Left lobe of liver (tissue), 2 donors: Measurements from ENCODE around the gene STXBP4. TPM values are rescaled to one million over a fixed set of nuclear protein-coding genes. Genes with fewer than 3 reads are reported as not detected.

Experiments used
- ATAC-seq: fragments of 200-7000 bp; cut with Tn5 transposase; one replicate; pipeline ENCODE4 v1.9.1; 2020; ENCODE audit warnings: mild to moderate bottlenecking, moderate library complexity
- DNase-seq: peaks from one replicate; pipeline ENCODE4 v3.0.0-alpha.2; 2020; ENCODE audit warnings: low spot score
- total RNA-seq: library from RNA; stranded (reverse); gene quantifications from one replicate; pipeline ENCODE4 v1.2.1, GENCODE V29; 2021
- donor health status: DM: no; HTN: no; CAD: no; lungs with moderate emphysema.
- donor health status: DM: no; HTN: yes; CAD: no.

STXBP4 gene
- total RNA-seq, 1 donor from 2014 or later: 2.8 TPM

- ATAC-seq (no peak), DNase-seq (no peak)
Measured at GRCh38 chr17:55110521-55110920, 142.0 kb downstream of the STXBP4 start.

- no peak for DNase-seq
- ATAC-seq: no peak
Measured at GRCh38 chr17:55114283-55114682, 145.7 kb downstream of the STXBP4 start.

GRCh38 chr17:55116440-55116914 lies 147.9 kb downstream of the STXBP4 start:
- peak; percentile 60 for ATAC-seq

GRCh38 chr17:55117164-55117563 lies 148.6 kb downstream of the STXBP4 start:
- no peak for ATAC-seq

More at GRCh38 chr17:55116440-55116914, 147.9 kb downstream of the STXBP4 start:
- DNase-seq: no peak

GRCh38 chr17:55120651-55121050 lies 152.1 kb downstream of the STXBP4 start:
- ATAC-seq (no peak), DNase-seq (no peak)

More at GRCh38 chr17:55117164-55117563, 148.6 kb downstream of the STXBP4 start:
- no peak for DNase-seq

- ATAC-seq (no peak), DNase-seq (no peak)
Measured at GRCh38 chr17:55121268-55121667, 152.7 kb downstream of the STXBP4 start.

GRCh38 chr17:55122114-55122513 lies 153.5 kb downstream of the STXBP4 start:
- no peak for DNase-seq
- no peak for ATAC-seq

GRCh38 chr17:55124730-55125360 lies 156.3 kb downstream of the STXBP4 start:
- ATAC-seq (no peak), DNase-seq (no peak)

GRCh38 chr17:55133583-55133982 lies 165.0 kb downstream of the STXBP4 start:
- ATAC-seq: no peak
- DNase-seq: no peak

GRCh38 chr17:55134486-55135157 lies 166.1 kb downstream of the STXBP4 start:
- no peak for DNase-seq
- ATAC-seq: no peak

- DNase-seq (no peak), ATAC-seq (no peak)
Measured at GRCh38 chr17:55140809-55141208, 172.2 kb downstream of the STXBP4 start.

- ATAC-seq (no peak), DNase-seq (no peak)
Measured at GRCh38 chr17:55144518-55144917, 176.0 kb downstream of the STXBP4 start.

- ATAC-seq (no peak), DNase-seq (no peak)
Measured at GRCh38 chr17:55149485-55149884, 180.9 kb downstream of the STXBP4 start.

- ATAC-seq (no peak), DNase-seq (no peak)
Measured at GRCh38 chr17:55152236-55152635, 183.7 kb downstream of the STXBP4 start.

GRCh38 chr17:55154101-55154500 lies 185.5 kb downstream of the STXBP4 start:
- no peak for ATAC-seq

GRCh38 chr17:55155856-55156560 lies 187.4 kb downstream of the STXBP4 start:
- DNase-seq (no peak), ATAC-seq (peak; percentile 39)

More at GRCh38 chr17:55154101-55154500, 185.5 kb downstream of the STXBP4 start:
- DNase-seq: no peak

GRCh38 chr17:55157165-55157564 lies 188.6 kb downstream of the STXBP4 start:
- DNase-seq: no peak
- ATAC-seq: peak; percentile 82

GRCh38 chr17:55158439-55158838 lies 189.9 kb downstream of the STXBP4 start:
- DNase-seq: no peak
- no peak for ATAC-seq

- ATAC-seq (no peak), DNase-seq (no peak)
Measured at GRCh38 chr17:55159251-55159650, 190.7 kb downstream of the STXBP4 start.

- ATAC-seq (no peak), DNase-seq (no peak)
Measured at GRCh38 chr17:55160501-55160900, 191.9 kb downstream of the STXBP4 start.

GRCh38 chr17:55161935-55162555 lies 193.5 kb downstream of the STXBP4 start:
- DNase-seq (no peak), ATAC-seq (no peak)
